SJSA1 (cell line): ENCODE results near the gene ANAPC16. TPM values are rescaled to one million over a fixed set of nuclear protein-coding genes. Genes with fewer than 3 reads are reported as not detected.
"Not testable (repeated sequence)": the region's sequence is repeated elsewhere in the genome, so short reads cannot be mapped to it uniquely, and the experiment has no call there.

ENCODE experiments used
- DNase-seq, 2 experiments: peaks; one replicate each; pipeline ENCODE4 v3.0.0-alpha.2; 2015 to 2020; ENCODE audit warnings: low spot score in 2 of 2, low read depth in 1 of 2
- H3K27ac ChIP-seq: fragments of 250-450 bp; sonication (Bioruptor Pico); 2 replicates; pipeline ENCODE4 v1.5.1; 2020; ENCODE audit warnings: mild to moderate bottlenecking, moderate library complexity
- H3K27me3 ChIP-seq: fragments of 250-450 bp; sonication (Bioruptor Pico); replicated peaks from 2 replicates; pipeline ENCODE4 v1.5.1; 2020; ENCODE audit warnings: mild to moderate bottlenecking, moderate library complexity
- H3K36me3 ChIP-seq: fragments of 250-450 bp; sonication (Bioruptor Pico); 2 replicates; pipeline ENCODE4 v1.5.1; 2020; ENCODE audit warnings: mild to moderate bottlenecking
- H3K4me1 ChIP-seq: fragments of 250-450 bp; sonication (Bioruptor Pico); replicated peaks from 2 replicates; pipeline ENCODE4 v1.6.1; 2021; ENCODE audit warnings: mild to moderate bottlenecking
- H3K4me3 ChIP-seq: fragments of 250-450 bp; sonication (Bioruptor Pico); 2 replicates; pipeline ENCODE4 v1.5.1; 2020; ENCODE audit warnings: mild to moderate bottlenecking
- H3K9me3 ChIP-seq: fragments of 250-450 bp; sonication (Bioruptor Pico); replicated peaks from 2 replicates; pipeline ENCODE4 v1.5.1; 2020; ENCODE audit warnings: mild to moderate bottlenecking
- total RNA-seq: library from RNA; depleted of rRNA; stranded (reverse); fragments of >200 nt; shearing (Covaris generic); gene quantifications from 2 replicates; pipeline ENCODE4 v1.2.3, GENCODE V29; 2014

ANAPC16 gene
- total RNA-seq, 1 experiment from 2014 or later: 89.9 TPM

DNA sequence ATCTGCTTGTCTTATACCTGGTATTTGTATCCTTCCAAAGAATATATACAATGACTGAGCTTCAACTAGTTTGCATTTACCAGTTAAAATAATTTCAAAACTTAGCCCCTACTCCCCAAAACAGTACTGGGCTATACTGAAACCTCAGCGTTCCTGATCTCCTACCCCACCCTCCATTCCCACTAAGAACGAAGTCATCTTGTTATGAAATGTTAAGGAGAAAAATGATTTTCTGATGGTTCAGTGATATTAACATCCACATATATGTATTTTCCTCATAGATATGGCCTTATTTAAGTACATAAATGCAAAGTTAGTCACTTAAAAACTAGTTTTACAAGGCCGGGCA is 28.9 kb upstream of the ANAPC16 start:
- DNase-seq: no peak
- Histone ChIP-seq H3K36me3 (0 out of 2 replicates have a peak, but pooled peaks cover 4% of the 10 kb centered on the region), H3K27ac (no peak overlapping the region), H3K4me3 (no peak overlapping the region), H3K9me3 (no peaks in the 10 kb centered on the region), H3K27me3 (no peaks in the 10 kb centered on the region), H3K4me1 (no peaks in the 10 kb centered on the region)

DNA sequence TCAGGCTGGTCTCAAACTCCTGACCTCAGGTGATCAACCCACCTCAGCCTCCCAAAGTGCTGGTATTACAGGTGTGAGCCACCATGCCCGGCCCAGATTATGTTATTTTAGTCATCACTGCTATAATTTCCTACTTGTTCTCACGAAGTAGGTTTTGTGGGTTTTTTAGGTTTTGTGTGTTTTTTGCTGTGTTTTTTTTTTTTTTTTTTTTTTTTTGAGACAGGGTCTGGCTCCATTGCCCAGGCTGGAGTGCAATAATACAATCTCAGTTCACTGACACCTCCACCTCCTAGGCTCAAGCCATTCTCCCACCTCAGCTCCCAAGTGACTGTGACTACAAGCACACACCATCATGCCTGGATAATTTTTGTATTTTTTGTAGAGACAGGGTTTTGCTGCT is 20.9 kb upstream of the ANAPC16 start:
- H3K9me3 ChIP-seq: no peaks in the 10 kb centered on the region
- no peaks in the 10 kb centered on the region for H3K4me1 ChIP-seq
- no peaks in the 10 kb centered on the region for H3K27me3 ChIP-seq
- peaks cover 19% of the 10 kb centered on the region for H3K36me3 ChIP-seq
- no peak overlapping the region for H3K27ac ChIP-seq
- DNase-seq: no peak
- H3K4me3 ChIP-seq: no peak overlapping the region

- DNase-seq: no peak
- H3K9me3 ChIP-seq: no peaks in the 10 kb centered on the region
- H3K4me1 ChIP-seq: no peaks in the 10 kb centered on the region
- H3K36me3 ChIP-seq: peaks cover 33% of the 10 kb centered on the region
- no peak overlapping the region for H3K4me3 ChIP-seq
- no peak overlapping the region for H3K27ac ChIP-seq
- H3K27me3 ChIP-seq: no peaks in the 10 kb centered on the region
These were observed 14.9 kb upstream of the ANAPC16 start for GRCh38 chr10:72200883-72201282.

DNA sequence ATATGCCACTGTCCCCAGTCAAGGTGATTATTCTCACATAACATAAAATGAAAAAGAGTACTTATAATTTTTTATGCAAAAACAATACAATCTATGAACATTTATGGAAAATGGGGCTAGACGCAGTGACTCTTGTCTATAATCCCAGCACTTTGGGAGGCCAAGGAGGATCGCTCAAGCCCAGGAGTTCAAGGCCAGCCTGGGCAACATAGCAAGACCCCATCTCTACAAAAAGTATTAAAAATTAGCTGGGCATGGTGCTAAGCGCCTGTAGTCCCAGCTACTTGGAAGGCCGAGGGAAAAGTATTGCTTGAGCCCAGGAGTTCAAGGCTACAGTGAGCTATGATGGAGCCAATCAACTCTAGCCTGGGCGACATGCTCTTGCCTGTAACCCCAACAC is 14.5 kb upstream of the ANAPC16 start:
- no peaks in the 10 kb centered on the region for H3K9me3 ChIP-seq
- DNase-seq: no peak
- H3K4me3 ChIP-seq: no peak overlapping the region
- no peaks in the 10 kb centered on the region for H3K27me3 ChIP-seq
- H3K4me1 ChIP-seq: no peaks in the 10 kb centered on the region
- H3K36me3 ChIP-seq: peaks cover 29% of the 10 kb centered on the region
- no peak overlapping the region for H3K27ac ChIP-seq

- Histone ChIP-seq H3K9me3 (no peaks in the 10 kb centered on the region), H3K4me1 (no peaks in the 10 kb centered on the region), H3K27ac (no peak overlapping the region), H3K4me3 (no peak overlapping the region), H3K36me3 (peaks cover 44% of the 10 kb centered on the region), H3K27me3 (no peaks in the 10 kb centered on the region)
- no peak for DNase-seq
These were observed 11.5 kb upstream of the ANAPC16 start for GRCh38 chr10:72204296-72204695.

DNA sequence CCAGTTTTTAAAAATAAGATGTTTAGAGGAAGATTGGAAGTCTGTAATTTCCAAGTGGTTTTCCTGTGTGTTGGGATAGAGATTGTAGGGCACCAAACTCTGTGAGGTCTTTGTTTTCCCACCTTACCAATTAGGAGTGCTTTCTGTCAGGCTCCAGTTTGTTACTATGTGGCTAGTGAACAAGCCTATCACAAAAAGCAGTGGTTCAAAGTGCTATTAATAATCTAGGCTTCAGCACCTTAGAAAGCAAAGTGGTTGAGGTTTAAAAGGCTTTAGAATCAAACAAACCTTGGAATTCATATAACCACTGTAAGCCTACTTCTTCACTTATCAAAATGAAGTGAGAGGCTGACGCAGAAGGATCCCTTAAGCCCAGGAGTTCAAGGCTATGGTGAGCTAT is 11.1 kb upstream of the ANAPC16 start:
- no peaks in the 10 kb centered on the region for H3K9me3 ChIP-seq
- H3K27ac ChIP-seq: no peak overlapping the region
- no peak overlapping the region for H3K4me3 ChIP-seq
- no peak for DNase-seq
- no peaks in the 10 kb centered on the region for H3K27me3 ChIP-seq
- H3K36me3 ChIP-seq: peaks cover 46% of the 10 kb centered on the region
- H3K4me1 ChIP-seq: no peaks in the 10 kb centered on the region

DNA sequence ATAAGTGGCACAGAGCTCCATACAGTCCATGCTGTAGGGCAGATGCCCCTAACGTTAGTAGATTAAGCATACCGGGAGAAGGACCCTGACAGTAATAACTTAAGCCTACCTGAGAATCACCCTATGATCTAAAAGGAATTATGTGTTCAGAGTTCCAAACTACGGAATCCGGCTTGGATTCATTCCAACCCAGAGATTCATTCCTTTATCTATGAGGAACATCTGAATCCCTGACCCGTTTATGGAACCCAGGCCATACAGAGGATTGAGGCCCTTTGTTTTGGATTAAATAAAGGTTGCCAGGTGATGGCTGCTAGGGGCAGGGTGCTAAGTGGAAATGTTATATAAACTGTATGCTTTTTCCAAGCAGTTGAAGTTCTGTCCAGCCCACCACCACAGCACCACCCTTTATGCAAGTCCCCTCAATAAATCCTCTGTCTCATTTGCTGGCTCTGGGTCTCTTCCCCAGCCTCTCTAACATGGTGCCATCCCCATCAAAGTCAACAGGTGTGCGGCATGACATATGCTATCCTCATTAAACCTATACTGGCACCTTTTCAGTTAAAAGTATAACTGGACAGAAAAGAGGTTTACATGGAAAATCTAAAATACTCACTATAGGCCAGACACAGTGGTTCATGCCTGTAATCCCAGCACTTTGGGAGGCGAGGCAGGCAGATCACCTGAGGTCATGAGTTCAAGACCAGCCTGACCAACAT is 9.1 kb upstream of the ANAPC16 start:
- H3K4me3 ChIP-seq: no peak overlapping the region
- no peak for DNase-seq
- H3K4me1 ChIP-seq: no peaks in the 10 kb centered on the region
- no peak overlapping the region for H3K27ac ChIP-seq
- H3K9me3 ChIP-seq: no peaks in the 10 kb centered on the region
- H3K27me3 ChIP-seq: no peaks in the 10 kb centered on the region
- H3K36me3 ChIP-seq: peaks cover 47% of the 10 kb centered on the region

GRCh38 chr10:72208526-72208925 is 7.3 kb upstream of the ANAPC16 start:
- DNase-seq, H3K27ac ChIP-seq, H3K4me1 ChIP-seq, H3K4me3 ChIP-seq, H3K9me3 ChIP-seq, H3K27me3 ChIP-seq: not testable (repeated sequence)
- peaks cover 45% of the 10 kb centered on the region for H3K36me3 ChIP-seq

DNA sequence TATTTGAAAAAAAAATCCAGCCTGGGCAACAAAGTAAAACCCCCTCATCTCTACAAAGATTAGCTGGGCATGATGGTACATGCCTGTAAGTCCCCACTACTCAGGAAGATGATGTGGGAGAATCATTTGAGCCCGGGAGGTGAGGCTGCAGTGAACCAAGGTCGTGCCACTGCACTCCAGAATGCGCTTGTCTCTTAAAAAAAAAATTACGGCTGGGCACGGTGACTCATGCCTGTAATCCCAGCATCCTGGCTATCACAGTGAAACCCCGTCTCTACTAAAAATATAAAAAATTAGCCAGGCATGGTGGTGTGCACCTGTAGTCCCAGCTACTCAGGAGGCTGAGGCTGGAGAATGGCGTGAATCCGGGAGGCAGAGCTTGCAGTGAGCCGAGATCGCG is 4.4 kb upstream of the ANAPC16 start:
- not testable (repeated sequence) for H3K4me3 ChIP-seq, H3K9me3 ChIP-seq, H3K27me3 ChIP-seq, DNase-seq, H3K27ac ChIP-seq, H3K4me1 ChIP-seq
- H3K36me3 ChIP-seq: peaks cover 36% of the 10 kb centered on the region

DNA sequence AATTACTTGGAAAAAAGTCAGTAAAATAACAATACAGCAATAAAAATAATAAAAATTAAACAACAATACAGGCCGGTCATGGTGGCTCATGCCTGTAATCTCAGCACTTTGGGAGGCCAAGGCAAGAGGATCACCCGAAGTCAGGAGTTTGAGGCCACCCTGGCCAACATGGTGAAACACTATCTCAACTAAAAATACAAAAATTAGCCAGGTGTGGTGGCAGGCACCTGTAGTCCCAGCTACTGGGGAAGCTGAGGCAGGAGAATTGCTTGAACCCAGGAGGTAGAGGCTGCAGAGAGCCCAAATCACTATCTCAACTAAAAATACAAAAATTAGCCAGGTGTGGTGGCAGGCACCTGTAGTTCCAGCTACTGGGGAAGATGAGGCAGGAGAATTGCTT is 4.0 kb upstream of the ANAPC16 start:
- H3K4me3 ChIP-seq, H3K4me1 ChIP-seq, H3K9me3 ChIP-seq, DNase-seq, H3K27me3 ChIP-seq, H3K27ac ChIP-seq: not testable (repeated sequence)
- peaks cover 31% of the 10 kb centered on the region for H3K36me3 ChIP-seq

GRCh38 chr10:72218325-72218724 is 2.5 kb downstream of the ANAPC16 start:
- DNase-seq: no peak
- peaks cover 11% of the 10 kb centered on the region for H3K4me1 ChIP-seq
- H3K9me3 ChIP-seq: no peaks in the 10 kb centered on the region
- H3K27ac ChIP-seq: no peak overlapping the region
- peaks cover 4% of the 10 kb centered on the region; the same call in 1 of the 2 replicates for H3K36me3 ChIP-seq
- no peak overlapping the region for H3K4me3 ChIP-seq
- no peaks in the 10 kb centered on the region for H3K27me3 ChIP-seq

DNA sequence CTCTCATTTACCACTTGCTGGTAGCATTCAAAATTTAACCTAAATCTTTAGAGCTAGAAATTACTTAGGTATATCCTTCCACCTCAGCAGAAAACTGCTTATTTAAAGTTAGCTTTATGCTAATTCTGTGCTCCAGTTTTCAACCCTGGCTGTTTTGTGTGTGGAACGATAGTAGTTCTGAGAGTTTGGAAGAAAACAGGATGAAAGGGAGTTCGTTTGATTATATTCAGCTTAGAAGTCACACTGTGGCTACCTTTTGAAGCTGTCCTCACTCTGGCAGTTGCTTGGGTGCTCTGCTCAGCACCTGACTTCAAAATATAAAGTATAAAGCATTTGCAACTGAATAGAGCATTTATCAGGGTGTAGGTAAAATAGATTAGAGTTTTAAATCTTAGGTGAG is 2.9 kb downstream of the ANAPC16 start:
- DNase-seq: no peak
- Histone ChIP-seq H3K4me1 (peaks cover 11% of the 10 kb centered on the region), H3K9me3 (no peaks in the 10 kb centered on the region), H3K27ac (no peak overlapping the region), H3K36me3 (peaks cover 8% of the 10 kb centered on the region), H3K4me3 (no peak overlapping the region), H3K27me3 (no peaks in the 10 kb centered on the region)

- H3K27me3 ChIP-seq: no peaks in the 10 kb centered on the region
- DNase-seq: no peak
- H3K4me1 ChIP-seq: peaks cover 11% of the 10 kb centered on the region
- no peaks in the 10 kb centered on the region for H3K9me3 ChIP-seq
- H3K36me3 ChIP-seq: peaks cover 14% of the 10 kb centered on the region
- no peak overlapping the region for H3K4me3 ChIP-seq
- H3K27ac ChIP-seq: no peak overlapping the region
These were observed 3.5 kb downstream of the ANAPC16 start for GRCh38 chr10:72219235-72219814.

DNA sequence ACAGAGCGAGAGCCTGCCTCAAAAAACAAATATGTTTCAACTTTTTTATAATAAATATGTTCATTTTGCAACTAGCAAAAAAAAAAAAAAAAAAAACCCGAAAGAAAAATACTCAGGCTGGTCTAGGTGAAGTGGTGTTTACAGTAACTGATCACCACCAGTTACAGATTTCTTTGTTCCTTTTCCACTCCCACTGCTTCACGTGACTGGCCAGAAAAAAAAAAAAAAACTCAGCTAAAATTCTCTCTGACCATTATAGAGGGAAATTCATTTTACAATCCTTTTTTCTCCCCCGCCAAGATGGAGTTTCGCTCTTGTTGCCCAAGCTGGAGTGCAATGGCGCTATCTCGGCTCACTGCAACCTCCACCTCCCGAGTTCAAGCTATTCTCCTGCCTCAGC is 4.8 kb downstream of the ANAPC16 start:
- Histone ChIP-seq H3K27ac (no peak overlapping the region), H3K27me3 (no peaks in the 10 kb centered on the region), H3K4me1 (peaks cover 5% of the 10 kb centered on the region), H3K4me3 (no peak overlapping the region), H3K36me3 (peaks cover 23% of the 10 kb centered on the region), H3K9me3 (no peaks in the 10 kb centered on the region)
- no peak for DNase-seq

DNA sequence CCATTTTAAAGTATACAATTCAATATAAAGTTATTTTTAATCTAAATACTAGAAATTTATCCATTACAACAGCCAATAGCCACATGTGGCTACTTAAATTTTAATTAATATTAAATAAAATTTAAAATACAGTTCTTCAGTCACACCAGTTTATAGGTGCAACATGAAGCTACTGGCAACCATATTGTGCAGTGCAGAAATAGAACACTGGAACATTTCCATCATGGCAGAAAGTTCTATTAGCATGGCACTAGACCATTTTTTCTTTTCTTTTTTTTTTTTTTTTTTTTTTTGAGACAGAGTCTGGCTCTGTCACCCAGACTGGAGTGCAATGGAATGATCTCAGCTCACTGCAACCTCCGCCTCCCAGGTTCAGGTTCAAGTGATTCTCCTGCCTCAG is 5.5 kb downstream of the ANAPC16 start:
- H3K9me3 ChIP-seq: no peaks in the 10 kb centered on the region

More for the DNA sequence above, 5.5 kb downstream of the ANAPC16 start:
- H3K36me3 ChIP-seq: peaks cover 29% of the 10 kb centered on the region
- H3K4me1 ChIP-seq: peaks cover 5% of the 10 kb centered on the region
- H3K27ac ChIP-seq: no peak overlapping the region
- H3K4me3 ChIP-seq: no peak overlapping the region
- H3K27me3 ChIP-seq: no peaks in the 10 kb centered on the region
- no peak for DNase-seq
